ENCODE results near the gene HTATIP2.

- TF ChIP-seq CTCF (conservative IDR thresholded peaks at IDR 0.05; ENCODE audit: low read length) (no peak), EZH2phosphoT487 (IDR thresholded peaks at IDR 0.05; ENCODE audit: borderline replicate concordance, low read depth, low read length) (no peak)
Measured at GRCh38 chr11:20368438-20368837, 4.9 kb downstream of the HTATIP2 start.
